SK-N-SH (cell line): ENCODE measurements around the gene FYN. TPM values are rescaled to one million over a fixed set of nuclear protein-coding genes. Genes with fewer than 3 reads are reported as not detected.

Experiments
- CTCF ChIA-PET: fragments of 300-600, 350-600 bp; formaldehyde crosslinking; extraction: SDS; loops from one replicate; lab custom pipeline; 2021; lab: Yijun Ruan, JAX
- POLR2A ChIA-PET: fragments of 350-600 bp; sonication (Branson Sonifier 250); formaldehyde crosslinking; extraction: SDS; loops from one replicate; lab custom pipeline; 2020; ENCODE audit warnings: antibody characterized with exemption, inconsistent platforms; lab: Yijun Ruan, JAX
- DNase-seq: peaks from one replicate; pipeline ENCODE4 v3.0.0; 2012
- H2AFZ ChIP-seq: fragments of 200-600 bp; sonication (generic); 2 replicates; pipeline ENCODE4 v1.8.1; 2016; ENCODE audit warnings: antibody characterized with exemption, mild to moderate bottlenecking, low read depth
- H3F3A ChIP-seq: fragments of 200-600 bp; sonication (generic); replicated peaks from 2 replicates; pipeline ENCODE3; 2016; ENCODE audit warnings: antibody characterized with exemption, mild to moderate bottlenecking; ENCODE audit not compliant: insufficient read depth
- H3K27ac ChIP-seq, 2 experiments: fragments of 200-500 bp in 1 of 2; fragments of 200-600 bp in 1 of 2; sonication (Bioruptor generic) in 1 of 2; sonication (generic), shearing (Covaris generic) in 1 of 2; 2 replicates each; pipeline versions ENCODE4 v1.5.1 to v1.6.1; 2014 to 2016; ENCODE audit warnings: low read depth in 2 of 2, inconsistent platforms in 1 of 2, low read length in 1 of 2, mild to moderate bottlenecking in 1 of 2, mixed read lengths in 1 of 2
- H3K27me3 ChIP-seq: fragments of 200-600 bp; sonication (generic), shearing (Covaris generic); 2 replicates; pipeline ENCODE4 v1.6.1; 2016; ENCODE audit warnings: mixed run types; ENCODE audit not compliant: insufficient read depth
- H3K36me3 ChIP-seq, 2 experiments: fragments of 200-500 bp in 1 of 2; fragments of 200-600 bp in 1 of 2; sonication (Bioruptor generic) in 1 of 2; sonication (generic) in 1 of 2; replicated peaks in 1 of 2; 2 replicates each; pipeline versions ENCODE3 to v1.5.1; 2014 to 2016; ENCODE audit warnings: low read length in 1 of 2, mild to moderate bottlenecking in 1 of 2; ENCODE audit not compliant: insufficient read depth in 2 of 2, control insufficient read depth in 1 of 2
- H3K4me1 ChIP-seq, 2 experiments: fragments of 200-500 bp in 1 of 2; fragments of 200-600 bp in 1 of 2; sonication (Bioruptor generic) in 1 of 2; sonication (generic), shearing (Covaris generic) in 1 of 2; 2 replicates each; pipeline versions ENCODE4 v1.5.1 to v1.6.1; 2014 to 2016; ENCODE audit warnings: low read depth in 1 of 2, low read length in 1 of 2, mixed run types in 1 of 2; ENCODE audit not compliant: insufficient read depth in 2 of 2, control insufficient read depth in 1 of 2
- H3K4me2 ChIP-seq: fragments of 200-600 bp; sonication (generic), shearing (Covaris generic); 2 replicates; pipeline ENCODE4 v1.6.1; 2017; ENCODE audit warnings: mixed run types
- H3K4me3 ChIP-seq, 2 experiments: fragments of 200-500 bp in 1 of 2; fragments of 200-600 bp in 1 of 2; sonication (Bioruptor generic) in 1 of 2; sonication (generic), shearing (Covaris generic) in 1 of 2; 2 replicates each; pipeline versions ENCODE4 v1.5.1 to v1.8.1; 2014 to 2016; ENCODE audit warnings: low read depth in 2 of 2, inconsistent platforms in 1 of 2, low read length in 1 of 2, mild to moderate bottlenecking in 1 of 2, mixed read lengths in 1 of 2, moderate library complexity in 1 of 2
- H3K79me2 ChIP-seq: fragments of 200-600 bp; sonication (generic); 2 replicates; pipeline ENCODE4 v1.8.1; 2017; ENCODE audit warnings: mild to moderate bottlenecking; ENCODE audit not compliant: insufficient read depth
- H3K9ac ChIP-seq: fragments of 200-600 bp; sonication (generic); 2 replicates; pipeline ENCODE4 v1.6.1; 2017; ENCODE audit warnings: mixed run types
- H3K9me2 ChIP-seq: fragments of 200-600 bp; sonication (generic); 2 replicates; pipeline ENCODE4 v1.6.1; 2017; ENCODE audit warnings: mixed run types
- H3K9me3 ChIP-seq: fragments of 200-600 bp; sonication (generic); 2 replicates; pipeline ENCODE4 v1.6.1; 2017; ENCODE audit warnings: mixed run types, mild to moderate bottlenecking, moderate library complexity
- H4K20me1 ChIP-seq: fragments of 200-600 bp; sonication (generic); 2 replicates; pipeline ENCODE4 v1.6.1; 2017; ENCODE audit warnings: mild to moderate bottlenecking, mixed run types; ENCODE audit not compliant: insufficient read depth
- CTCF ChIP-seq: fragments of 200-600 bp; sonication (generic); IDR thresholded peaks from 2 replicates; pipeline ENCODE4 v1.6.1; 2017; ENCODE audit warnings: antibody characterized with exemption, mild to moderate bottlenecking, moderate library complexity
- EP300 ChIP-seq, 2 experiments: IDR thresholded peaks; 2 replicates each; pipeline versions ENCODE4 v1.4.0 to v1.6.1; 2012; ENCODE audit warnings: borderline replicate concordance in 1 of 2, low read depth in 1 of 2, low read length in 1 of 2
- FOXJ3 ChIP-seq: sonication (generic); formaldehyde crosslinking; IDR thresholded peaks from 2 replicates; pipeline ENCODE4 v1.5.1; 2020; ENCODE audit warnings: mild to moderate bottlenecking, missing genetic modification reagents
- FOXM1 ChIP-seq: IDR thresholded peaks from 2 replicates; pipeline ENCODE4 v1.4.0; 2012; ENCODE audit warnings: low read depth, mild to moderate bottlenecking
- IRF3 ChIP-seq: fragments of 150-350 bp; IDR thresholded peaks from 2 replicates; pipeline ENCODE4 v1.6.1; 2016; ENCODE audit warnings: mild to moderate bottlenecking, low read depth, low read length
- MXI1 ChIP-seq: IDR thresholded peaks from 2 replicates; pipeline ENCODE4 v1.6.1; 2012; ENCODE audit warnings: mild to moderate bottlenecking, low read depth, low read length, improper control_type of control experiment
- NRF1 ChIP-seq: IDR thresholded peaks from 2 replicates; pipeline ENCODE4 v1.6.1; 2012; ENCODE audit warnings: low read depth, mild to moderate bottlenecking, low read length
- RAD21 ChIP-seq: IDR thresholded peaks from 2 replicates; pipeline ENCODE4 v1.6.1; 2012; ENCODE audit warnings: mild to moderate bottlenecking, low read length
- RCOR1 ChIP-seq: fragments of 150-350 bp; IDR thresholded peaks from 2 replicates; pipeline ENCODE4 v1.6.1; 2017; ENCODE audit warnings: antibody characterized with exemption, low read length
- REST ChIP-seq: IDR thresholded peaks from 2 replicates; pipeline ENCODE4 v1.6.1; 2012; ENCODE audit warnings: mild to moderate bottlenecking, low read depth, low read length, moderate library complexity
- SIN3A ChIP-seq: IDR thresholded peaks from 2 replicates; pipeline ENCODE4 v1.6.1; 2012; ENCODE audit warnings: low read depth, mild to moderate bottlenecking, low read length, moderate library complexity, borderline replicate concordance
- USF1 ChIP-seq: IDR thresholded peaks from 2 replicates; pipeline ENCODE4 v1.4.0; 2012; ENCODE audit warnings: low read depth, borderline replicate concordance
- USF2 ChIP-seq: fragments of 150-350 bp; IDR thresholded peaks from 2 replicates; pipeline ENCODE4 v1.6.1; 2017; ENCODE audit warnings: antibody characterized with exemption, low read length, low read depth, borderline replicate concordance
- YY1 ChIP-seq: IDR thresholded peaks from 2 replicates; pipeline ENCODE4 v1.4.0; 2012; ENCODE audit warnings: low read depth, mild to moderate bottlenecking
- ZBTB33 ChIP-seq: IDR thresholded peaks from 2 replicates; pipeline ENCODE4 v1.4.0; 2012; ENCODE audit warnings: low read depth, borderline replicate concordance
- WGBS: methylation state at CpG from one replicate; pipeline ENCODE4 v1.1.6; 2017; ENCODE audit warnings: low lambda C conversion rate; 5-methylcytosine and 5-hydroxymethylcytosine counted together
- polyA plus RNA-seq, 3 experiments: library from polyadenylated mRNA; depleted of rRNA; stranded (reverse); fragments of >200 nt; gene quantifications; 2 replicates each; pipeline ENCODE4 v1.2.3, GENCODE V29; 2012

Gene FYN
- polyA plus RNA-seq, 1 of the 3 experiments (the other 2 are of a cell fraction), result 31.0 TPM

- Histone ChIP-seq H3K4me3 (no peak overlapping the region), H3K36me3 (no peaks in the 10 kb centered on the region), H3K9me3 (no peaks in the 10 kb centered on the region), H3K4me2 (no peak overlapping the region), H3K9ac (no peak overlapping the region), H3K9me2 (no peaks in the 10 kb centered on the region), H3F3A (peaks cover 9% of the 10 kb centered on the region), H2AFZ (no peak overlapping the region), H3K4me1 (peaks cover 18 to 35% of the 10 kb centered on the region in 2 experiments), H3K27ac (no peak overlapping the region), H3K27me3 (no peaks in the 10 kb centered on the region), H4K20me1 (no peaks in the 10 kb centered on the region), H3K79me2 (peaks cover 14% of the 10 kb centered on the region; the same call in 1 of the 2 replicates)
- TF ChIP-seq MXI1 (no peak), FOXM1 (no peak), SIN3A (no peak), YY1 (no peak), REST (no peak)
- WGBS, result 92% methylated on average over 5 of the region's 5 CpGs
- no peak for DNase-seq
- CTCF ChIA-PET, result interaction anchor here (0.8 kb wide), 1 partner anchor 9 kb away, joined by 3 read pairs; no protein-coding TSS in a partner anchor
- POLR2A ChIA-PET, result no interaction called here
These were observed 64.0 kb downstream of the FYN start for GRCh38 chr6:111809264-111809663.

- Histone ChIP-seq H3F3A (peaks cover 9% of the 10 kb centered on the region), H3K27ac (no peak overlapping the region), H3K4me1 (peaks cover 18 to 30% of the 10 kb centered on the region in 2 experiments), H3K9ac (no peak overlapping the region), H2AFZ (no peak overlapping the region), H3K4me3 (no peak overlapping the region), H3K79me2 (peaks cover 14% of the 10 kb centered on the region; the same call in 1 of the 2 replicates), H3K27me3 (no peaks in the 10 kb centered on the region), H3K4me2 (no peak overlapping the region), H3K9me3 (no peaks in the 10 kb centered on the region), H3K9me2 (no peaks in the 10 kb centered on the region), H4K20me1 (no peaks in the 10 kb centered on the region), H3K36me3 (no peaks in the 10 kb centered on the region)
- ChIA-PET CTCF (interaction anchor here (0.8 kb wide), 1 partner anchor 8 kb away, joined by 3 read pairs; no protein-coding TSS in a partner anchor), POLR2A (no interaction called here)
- no peak for DNase-seq
- TF ChIP-seq IRF3 (no peak), NRF1 (no peak), FOXJ3 (CRISPR knock-in tag) (no peak), EP300 (IDR thresholded peaks at IDR 0.05; ENCODE audit: borderline replicate concordance in 1 of 2, low read depth in 1 of 2, low read length in 1 of 2) (no peak), RCOR1 (no peak), CTCF (no peak), USF2 (no peak), RAD21 (no peak), USF1 (no peak), ZBTB33 (no peak), MXI1 (no peak)
- 97% methylated on average over 5 of the region's 5 CpGs for WGBS
These were observed 64.8 kb downstream of the FYN start for GRCh38 chr6:111808493-111808892.
